Measurements from ENCODE around the gene SIRT3.
"Not testable (repeated sequence)": the region's sequence is repeated elsewhere in the genome, so short reads cannot be mapped to it uniquely, and the experiment has no call there.

The SIRT3 gene

DNA sequence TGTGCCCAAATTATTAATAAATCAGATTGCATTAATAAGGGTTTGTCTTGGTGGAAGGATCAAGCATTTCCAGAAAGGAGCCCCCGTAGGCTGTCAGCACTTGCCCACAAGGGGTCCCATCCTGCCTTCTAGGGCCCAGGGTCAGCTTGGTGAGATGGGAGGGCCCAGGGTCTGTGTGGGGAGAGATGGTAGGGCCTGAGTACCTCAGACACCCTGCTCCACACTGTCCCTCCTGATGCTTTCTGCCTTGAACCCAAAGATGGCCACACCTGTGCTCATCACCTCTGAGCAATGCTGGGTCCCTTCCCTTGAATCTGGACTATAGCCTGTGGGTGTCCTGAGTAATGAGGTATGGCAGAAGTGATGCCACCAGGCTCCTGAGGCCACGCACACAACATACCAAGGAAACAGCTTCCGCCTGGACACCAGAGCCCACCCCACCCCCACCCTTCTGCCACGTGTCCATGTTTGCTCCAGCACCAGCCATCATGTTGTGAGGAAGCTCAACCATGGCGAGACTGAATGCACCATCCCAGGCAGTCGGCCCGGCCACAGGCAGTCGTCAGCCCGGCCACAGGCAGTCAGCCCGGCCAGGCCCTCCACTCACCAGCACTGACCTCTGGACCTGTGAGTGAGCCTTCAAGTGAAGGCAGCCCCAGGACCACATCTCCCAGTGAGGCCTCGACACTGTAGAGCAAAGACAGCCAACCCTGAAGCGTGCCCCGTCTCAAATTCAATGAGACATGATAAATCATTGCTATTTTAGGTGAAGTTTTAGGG is 35.7 kb downstream of the SIRT3 start:
- no peak for DNase-seq

DNA sequence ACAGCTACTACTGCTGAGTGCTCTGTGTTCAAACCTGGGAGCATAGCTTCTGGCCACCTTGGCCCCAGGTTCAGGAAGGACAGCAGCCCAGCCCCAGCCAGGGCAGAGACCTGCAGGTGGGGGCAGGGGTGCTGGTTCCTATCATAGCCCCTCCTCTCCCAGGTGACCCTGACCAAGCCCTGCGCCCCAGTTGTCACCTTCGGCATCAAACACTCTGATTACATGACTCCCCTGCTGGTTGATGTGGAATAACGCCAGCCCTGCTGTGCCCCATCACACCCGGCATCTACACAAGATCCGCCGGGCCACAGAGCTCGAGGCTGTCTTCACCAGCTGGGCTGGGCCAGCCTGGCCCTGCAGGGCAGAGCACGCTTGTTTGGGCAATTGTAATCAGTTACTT is 36.4 kb downstream of the SIRT3 start:
- no peak for DNase-seq

DNA sequence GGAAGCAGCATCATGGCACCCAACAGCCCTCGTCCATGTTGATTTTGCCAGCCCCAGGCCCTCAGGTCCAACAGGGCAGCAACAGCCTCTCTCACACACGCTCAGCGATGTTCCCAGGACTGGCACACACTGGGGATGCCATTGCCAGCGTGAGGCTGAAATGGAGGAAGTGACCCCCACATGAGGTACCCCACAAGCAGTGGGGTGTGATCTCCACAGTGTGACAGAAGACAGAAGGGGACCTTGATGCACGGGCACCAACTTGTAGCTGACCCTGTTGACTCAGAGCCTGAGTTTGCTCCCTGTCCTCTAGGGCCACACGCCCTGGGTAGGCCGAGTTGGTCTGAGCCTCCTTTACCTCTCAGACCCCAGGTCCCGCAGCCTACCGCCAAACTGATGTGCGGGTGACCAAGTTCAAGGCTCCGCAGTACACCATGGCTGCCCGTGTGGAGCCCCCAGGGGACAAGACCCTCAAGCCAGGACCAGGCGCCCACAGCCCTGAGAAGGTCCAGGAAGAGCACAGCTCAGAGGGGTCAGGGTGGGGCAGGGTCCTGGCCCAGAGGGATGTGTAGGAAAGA is 37.0 kb downstream of the SIRT3 start:
- no peak for DNase-seq

DNA sequence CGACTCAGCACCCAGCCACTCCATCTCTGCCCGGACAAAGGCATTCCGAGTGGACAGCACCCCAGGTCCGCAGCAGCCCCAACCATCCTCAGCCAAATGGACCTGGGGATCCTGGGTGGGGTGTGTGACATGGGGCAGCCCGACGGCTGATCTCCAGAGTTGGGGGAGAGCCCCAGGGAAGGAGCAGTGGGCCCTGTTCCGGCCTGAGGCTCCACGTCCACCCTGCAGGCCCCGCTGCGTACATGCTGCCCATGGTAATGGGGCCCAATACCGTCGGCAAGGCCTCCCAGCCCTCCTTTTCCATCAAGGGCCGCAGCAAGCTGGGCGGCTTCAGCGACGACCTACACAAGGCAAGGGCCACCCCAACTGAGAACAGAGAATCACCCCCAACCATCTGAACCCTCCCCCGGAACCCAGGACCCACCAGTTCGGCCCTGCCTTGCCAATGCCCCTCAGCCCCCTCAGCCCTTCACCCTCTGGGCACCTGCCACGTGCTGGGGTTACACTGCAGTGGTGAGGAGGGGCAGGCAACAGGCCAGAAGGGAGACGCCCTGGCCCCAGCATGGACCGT is 37.8 kb downstream of the SIRT3 start:
- DNase-seq, result no peak

DNA sequence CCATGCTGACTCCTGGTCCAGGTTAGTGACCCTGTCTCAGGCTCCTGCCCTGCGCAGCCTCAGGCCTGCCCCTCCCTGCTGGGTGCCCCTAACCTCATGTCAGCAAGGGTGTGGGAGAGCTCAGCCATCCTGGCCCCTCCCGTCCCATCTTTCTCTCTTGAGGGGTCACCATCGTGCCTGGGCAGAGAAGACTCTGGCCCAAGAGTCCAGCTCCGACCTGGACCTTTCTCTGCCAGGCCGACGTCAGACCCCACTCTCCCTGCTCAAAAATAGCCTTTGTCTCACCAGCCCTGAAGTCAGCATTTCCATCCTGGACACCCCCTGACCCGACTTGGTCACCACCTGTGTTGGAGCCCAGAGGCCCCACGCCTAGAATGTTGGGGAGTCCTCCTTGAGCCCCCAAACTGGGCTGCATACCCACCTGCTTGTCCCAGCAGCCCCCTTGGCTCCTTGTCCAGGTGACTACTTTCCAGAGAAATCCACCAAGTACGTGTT is 38.4 kb downstream of the SIRT3 start:
- no peak for DNase-seq

DNA sequence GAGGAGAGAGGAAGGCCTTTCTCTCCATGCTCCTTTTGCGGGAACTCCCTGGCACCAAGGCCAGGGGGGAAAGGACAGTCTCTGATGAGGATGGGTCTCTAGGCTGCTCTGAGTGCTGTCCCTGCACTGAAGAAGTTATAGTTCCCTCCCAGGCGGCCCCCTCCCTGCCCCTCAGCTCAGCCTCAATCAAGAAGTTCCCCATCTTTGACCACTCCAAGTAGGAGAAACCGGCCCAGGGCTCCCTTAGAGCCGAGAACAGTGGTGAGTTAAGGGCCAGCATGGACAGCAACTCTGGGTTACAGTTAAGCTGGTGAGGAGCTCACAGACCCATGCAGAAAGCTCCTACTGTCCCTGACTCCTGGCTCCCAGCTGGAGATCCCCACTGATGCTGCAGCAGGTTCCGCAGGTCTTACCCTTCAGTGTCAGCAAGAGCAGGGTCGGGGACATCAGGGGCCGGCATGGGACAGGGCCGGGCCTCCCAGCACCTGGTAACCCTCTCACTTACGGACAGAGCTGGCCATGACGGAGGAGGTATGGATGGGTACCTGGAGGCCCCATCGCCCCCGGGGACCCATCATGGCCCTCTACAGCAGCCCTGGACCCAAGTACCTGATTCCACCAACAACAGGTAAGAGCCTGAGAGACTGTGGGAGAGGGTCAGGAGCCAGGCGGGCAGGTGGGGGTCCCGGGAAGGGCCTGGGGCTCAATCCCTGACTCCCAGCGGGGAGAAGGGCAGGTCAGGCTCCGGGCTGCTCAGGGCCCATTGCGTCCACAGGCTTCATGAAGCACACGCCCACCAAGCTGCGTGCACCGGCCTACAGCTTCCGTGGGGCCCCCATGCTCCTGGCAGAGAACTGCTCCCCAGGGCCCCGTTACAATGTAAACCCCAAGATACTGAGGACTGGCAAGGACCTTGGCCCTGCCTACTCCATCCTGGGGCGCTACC is 39.1 kb downstream of the SIRT3 start:
- DNase-seq, result no peak

DNA sequence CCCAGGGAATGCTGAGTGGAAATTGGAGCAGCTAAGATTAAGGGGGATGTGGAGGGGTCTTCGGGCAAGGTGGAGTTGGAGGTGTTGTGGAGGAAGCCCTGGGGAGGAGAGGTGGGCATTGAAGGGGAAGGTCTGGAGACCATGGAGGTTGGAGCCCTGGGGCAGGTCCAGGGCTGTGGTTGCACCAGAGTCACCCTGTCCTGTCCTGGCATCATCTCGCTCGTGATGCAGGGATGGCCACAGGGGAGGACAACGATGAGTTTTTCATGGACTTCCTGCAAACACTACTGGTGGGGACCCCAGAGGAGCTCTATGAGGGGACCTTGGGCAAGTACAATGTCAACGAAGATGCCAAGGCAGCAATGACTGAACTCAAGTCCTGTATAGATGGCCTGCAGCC is 42.7 kb downstream of the SIRT3 start:
- not testable (repeated sequence) for DNase-seq

DNA sequence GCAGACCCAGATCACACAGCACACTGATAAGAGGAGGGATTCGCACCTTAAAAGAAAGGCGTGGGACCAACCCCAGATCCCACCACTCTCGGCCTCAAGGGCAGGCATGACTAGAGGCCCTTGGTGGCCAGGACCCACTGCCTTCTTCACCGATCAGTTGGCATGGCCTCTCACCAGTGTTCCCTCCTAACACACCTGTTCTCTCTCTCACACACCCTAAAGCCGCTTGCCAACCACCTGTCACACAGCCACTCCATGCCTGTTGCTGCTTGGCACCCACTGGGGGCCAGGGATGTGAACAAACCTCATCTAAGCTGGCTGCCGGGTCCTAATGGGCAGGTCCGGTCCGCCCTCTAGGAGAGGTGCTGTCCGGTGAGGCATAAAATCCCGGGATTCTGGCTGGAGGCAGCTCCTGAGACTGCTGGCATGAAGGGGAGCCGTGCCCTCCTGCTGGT is 43.4 kb downstream of the SIRT3 start, which contains the start of gene SCGB1C1:
TSS of gene SCGB1C1 (plus strand) at position 405 of the 455 bp plus-strand sequence. CDS start at position 427, 22 bp downstream.
- not testable (repeated sequence) for DNase-seq

DNA sequence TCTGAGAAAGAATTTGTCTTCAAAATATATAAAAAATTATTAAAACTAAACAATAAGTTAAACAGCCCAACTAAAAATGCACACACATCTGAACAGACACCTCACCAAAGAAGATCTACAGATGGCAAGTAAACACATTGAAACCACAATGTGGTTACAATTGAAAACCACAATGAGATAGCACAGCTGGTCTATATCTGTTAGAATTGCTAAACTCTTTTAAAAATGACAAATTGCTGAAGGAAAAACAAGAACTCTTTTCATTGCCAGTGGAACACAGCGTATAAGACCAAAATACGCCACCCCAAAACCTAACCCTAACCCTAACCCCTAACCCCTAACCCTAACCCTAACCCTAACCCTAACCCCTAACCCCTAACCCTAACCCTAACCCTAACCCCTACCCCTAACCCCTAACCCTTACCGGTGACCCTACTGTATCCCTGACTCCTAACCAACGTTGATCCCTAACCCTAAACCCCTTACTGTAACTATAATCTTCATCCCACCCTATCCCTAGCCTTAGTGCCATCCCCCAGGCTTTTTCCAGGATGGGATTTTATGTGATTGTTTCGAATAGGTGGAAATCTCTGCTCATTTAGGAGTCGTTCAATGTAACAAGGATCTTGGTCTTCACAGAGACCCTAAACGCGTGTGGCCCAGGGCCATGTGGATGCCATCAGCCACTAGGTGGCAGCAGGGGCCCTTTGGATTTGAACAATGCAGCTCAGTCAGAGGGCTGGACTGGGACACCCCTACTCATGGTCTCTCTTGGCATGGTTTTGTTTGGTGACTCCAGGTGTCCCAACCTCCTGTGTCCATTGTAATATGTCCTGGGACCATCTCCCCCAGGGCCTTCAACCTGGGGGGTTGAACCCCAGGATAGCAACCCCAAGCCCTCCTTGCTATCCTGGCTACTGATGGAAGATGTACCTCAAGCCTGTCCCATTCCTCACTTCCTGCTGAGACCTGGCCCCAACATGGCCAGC is 44.4 kb downstream of the SIRT3 start:
- peak; percentile 25 for DNase-seq

DNA sequence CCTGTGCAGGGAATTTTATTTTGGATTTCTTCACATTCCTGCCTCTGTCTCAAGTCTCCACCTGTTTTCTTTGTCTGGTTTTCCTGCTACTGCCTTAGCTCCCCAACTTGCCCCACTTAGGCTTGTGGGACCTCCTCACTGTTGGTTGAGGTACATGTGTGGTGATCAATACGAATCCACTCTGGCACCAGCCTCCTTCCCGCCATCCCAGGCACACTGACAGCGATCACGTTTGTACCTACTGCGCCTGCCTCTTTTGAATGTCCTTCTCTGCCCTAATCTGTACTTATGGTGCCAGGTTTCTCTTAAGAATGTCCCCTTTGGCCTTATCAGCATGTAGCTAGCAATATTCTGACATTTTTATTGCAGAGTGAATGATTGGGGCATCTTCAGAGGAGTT is 45.6 kb downstream of the SIRT3 start:
- DNase-seq, result not testable (repeated sequence)

DNA sequence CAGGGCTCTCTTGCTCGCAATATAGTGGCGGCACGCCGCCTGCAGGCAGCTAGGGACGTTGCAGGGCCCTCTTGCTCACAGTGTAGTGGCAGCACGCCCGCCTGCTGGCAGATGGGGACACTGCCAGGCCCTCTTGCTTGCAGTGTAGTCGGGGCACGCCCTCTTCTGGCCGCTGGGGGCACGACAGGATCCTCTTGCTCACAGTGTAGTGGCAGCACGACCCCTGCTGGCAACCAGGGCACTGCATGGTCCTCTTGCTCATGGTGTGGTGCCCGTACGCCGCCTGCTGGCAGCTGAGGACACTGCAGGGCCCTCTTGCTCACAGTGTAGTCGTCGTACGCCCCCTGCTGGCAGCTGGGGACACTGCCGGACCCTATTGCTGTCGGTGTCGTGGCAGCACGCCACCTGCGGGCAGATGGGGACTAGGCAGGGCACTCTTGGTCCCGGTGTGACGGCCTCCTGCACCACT is 46.3 kb downstream of the SIRT3 start:
- DNase-seq, result not testable (repeated sequence)

DNA sequence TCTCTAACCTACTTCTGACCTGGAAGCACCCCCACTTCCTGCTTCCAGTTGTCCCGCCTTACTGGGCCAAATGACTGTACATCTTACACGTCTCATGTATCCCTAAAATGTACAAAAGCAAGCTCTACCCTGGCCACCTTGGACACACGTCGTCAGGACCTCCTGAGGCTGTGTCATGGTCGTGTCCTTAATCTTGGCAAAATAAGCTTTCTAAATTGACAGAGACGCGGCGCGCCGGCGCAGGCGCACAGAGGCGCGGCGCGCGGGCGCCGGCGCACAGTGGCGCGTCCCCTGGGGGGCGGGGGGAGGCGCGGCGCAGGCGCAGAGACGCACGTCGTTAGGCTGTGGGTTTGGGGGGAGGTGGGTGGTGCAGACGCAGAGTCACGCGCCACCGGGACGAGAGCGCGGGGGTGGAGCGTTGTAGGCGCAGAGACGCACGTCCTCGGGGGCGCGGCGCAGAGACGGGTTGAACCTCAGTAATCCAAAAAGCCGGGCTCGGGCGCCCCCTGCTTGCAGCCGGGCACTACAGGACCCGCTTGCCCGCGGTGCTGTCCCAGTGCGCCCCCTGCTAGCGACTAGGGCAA is 46.9 kb downstream of the SIRT3 start:
- DNase-seq, result not testable (repeated sequence)

DNA sequence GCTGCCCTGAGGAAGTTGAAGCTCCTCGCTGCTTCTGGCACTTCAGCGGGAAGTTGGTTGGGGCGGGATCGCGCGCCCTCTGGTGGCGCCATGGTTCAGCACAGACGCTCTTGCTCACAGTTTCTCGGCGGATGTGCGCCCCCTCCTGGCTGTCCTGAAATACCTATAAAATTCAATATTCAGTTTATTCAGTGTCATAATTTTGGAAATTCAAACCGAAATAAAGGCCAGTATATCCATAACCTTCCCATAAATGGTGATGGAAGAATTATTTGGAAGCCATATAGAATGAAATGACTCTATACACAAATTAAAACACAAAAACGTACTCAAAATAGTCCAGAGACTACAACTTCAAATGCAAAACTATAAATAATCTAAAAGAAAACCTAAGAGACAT is 55.9 kb downstream of the SIRT3 start:
- DNase-seq, result not testable (repeated sequence)

All from CD4-positive, alpha-beta T cell treated with Interferon gamma for 1 hour (primary cell).